Adrenal gland (tissue), 12 donors: Measurements from ENCODE around the gene KIR3DL3. TPM values are rescaled to one million over a fixed set of nuclear protein-coding genes. Genes with fewer than 3 reads are reported as not detected.
"Not testable (repeated sequence)": the region's sequence is repeated elsewhere in the genome, so short reads cannot be mapped to it uniquely, and the experiment has no call there.

Source experiments
- DNase-seq, 7 donors: peaks; one replicate each; pipeline ENCODE4 v3.0.0-alpha.2; 2019 to 2020
- H3K27ac ChIP-seq, 5 donors: fragments of 200-600 bp; sonication (generic) in 4 of 5; 1 replicate in 3 of 5; 2 replicates in 2 of 5; pipeline versions ENCODE4 v1.5.1 to v1.8.0; 2016 to 2020; ENCODE audit warnings: mild to moderate bottlenecking in 1 of 5
- H3K27me3 ChIP-seq: fragments of 200-600 bp; 2 replicates; pipeline ENCODE4 v1.8.0; 2021
- H3K36me3 ChIP-seq, 2 donors: fragments of 200-600 bp; replicated peaks in 1 of 2; 1 replicate in 1 of 2; 2 replicates in 1 of 2; pipeline versions ENCODE4 v1.5.1 to v1.8.0; 2018 to 2022
- H3K4me1 ChIP-seq, 2 donors: fragments of 200-600 bp; replicated peaks in 1 of 2; 1 replicate in 1 of 2; 2 replicates in 1 of 2; pipeline versions ENCODE4 v1.5.1 to v1.8.0; 2018 to 2021
- H3K4me3 ChIP-seq, 4 donors: fragments of 200-600 bp; sonication (generic) in 3 of 4; one replicate each; pipeline ENCODE4 v1.5.1; 2016 to 2018
- H3K9me3 ChIP-seq, 3 donors: fragments of 200-600 bp; sonication (generic) in 1 of 3; replicated peaks in 1 of 3; 1 replicate in 2 of 3; 2 replicates in 1 of 3; pipeline versions ENCODE4 v1.5.1 to v1.8.0; 2016 to 2021
- POLR2A ChIP-seq, 2 donors: fragments of 450-650 bp; IDR thresholded peaks; one replicate each; pipeline ENCODE4 v1.6.1; 2017; ENCODE audit warnings: antibody characterized with exemption in 2 of 2, mild to moderate bottlenecking in 2 of 2, moderate library complexity in 1 of 2
- WGBS, 4 donors: extraction: QIAGEN DNeasy Blood & Tissue Kit in 2 of 4; methylation state at CpG; one replicate each; pipeline versions ENCODE4 v1.1.5 to v1.1.7; 2013 to 2017; 5-methylcytosine and 5-hydroxymethylcytosine counted together
- intact Hi-C, 2 donors: fragments of 100-400 bp; cut with DNase I; formaldehyde crosslinking; loops; one replicate each; pipeline versions ENCODE4 v1.14.1 to v1.15.0; 2022 to 2023
- polyA plus RNA-seq, 3 donors: library from polyadenylated mRNA; stranded (reverse); fragments of 200-250 nt in 2 of 3; fragments of 350-450 nt in 1 of 3; fragmentation: Illumina TruSeq in 1 of 3; extraction: RNeasy Lipid Tissue Mini Kit (QIAGEN cat#74804) in 1 of 3; gene quantifications; one replicate each; pipeline ENCODE4 v1.2.3, GENCODE V29; 2013 to 2014
- total RNA-seq, 9 donors: library from RNA; depleted of rRNA in 4 of 9; stranded (reverse); fragments of >200 nt in 4 of 9; fragments of 120-200 nt in 1 of 9; fragmentation: NEBNext Ultra II Directional in 1 of 9; extraction: Animal tissue kit (Norgen Biotek cat#: 25700) in 1 of 9; gene quantifications; one replicate each; pipeline versions ENCODE4 v1.1.0 to v1.2.4, GENCODE V29; 2013 to 2023
- TF ChIP-seq, protein P1 (sequence below), 6 experiments: fragments of 450-650 bp in 4 of 6; fragments of 200-600 bp in 2 of 6; sonication (generic) in 1 of 6; IDR thresholded peaks; 1 replicate in 5 of 6; 2 replicates in 1 of 6; pipeline versions ENCODE4 v1.5.1 to v1.8.0; 2016 to 2021; ENCODE audit warnings: antibody characterized with exemption in 6 of 6, mild to moderate bottlenecking in 2 of 6, moderate library complexity in 1 of 6
- donor health status: healthy with polysubstance abuse.
- donor health status: Bipolar disorder and iron deficiency.
- donor health status: DM: yes; HTN: yes; CAD: no.
- donor health status: DM: no; HTN: no; CAD: no.
- donor health status: DM: no; HTN: no; CAD: no.
- donor health status: DM: yes; HTN: yes; CAD: no.

The KIR3DL3 gene
- total and polyA plus RNA-seq, 12 donors, result not detected

DNA sequence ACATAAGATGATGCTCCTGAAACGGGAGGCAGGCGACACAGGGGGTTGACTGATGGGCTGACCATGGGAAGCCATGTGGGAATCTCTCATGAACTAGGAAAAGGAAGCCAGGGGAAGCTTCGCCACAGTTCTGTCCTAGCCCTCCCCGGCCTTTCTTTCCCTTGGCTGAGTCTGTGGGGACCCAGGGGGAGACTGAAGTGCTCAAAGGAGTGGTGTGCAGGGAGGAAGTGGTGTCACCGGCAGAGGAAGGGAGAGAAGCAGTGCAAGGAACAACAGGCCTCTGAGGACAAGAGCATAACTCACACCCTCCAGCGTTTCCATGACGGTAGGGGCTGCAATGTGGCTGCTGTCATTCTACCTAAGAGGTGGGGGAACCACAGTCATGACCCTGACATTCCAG, 1.1 kb downstream of the KIR3DL3 start:
- H3K27me3 ChIP-seq, result no peaks in the 10 kb centered on the region
- 71 to 81% (median 74%) methylated on average over 7 of the region's 7 CpGs for WGBS, 4 donors
- H3K36me3 ChIP-seq, result no peaks in the 10 kb centered on the region
- no peak overlapping the region for H3K27ac ChIP-seq
- TF ChIP-seq POLR2A (IDR thresholded peaks at IDR 0.05), result no peak
- TF ChIP-seq, protein P1, sequence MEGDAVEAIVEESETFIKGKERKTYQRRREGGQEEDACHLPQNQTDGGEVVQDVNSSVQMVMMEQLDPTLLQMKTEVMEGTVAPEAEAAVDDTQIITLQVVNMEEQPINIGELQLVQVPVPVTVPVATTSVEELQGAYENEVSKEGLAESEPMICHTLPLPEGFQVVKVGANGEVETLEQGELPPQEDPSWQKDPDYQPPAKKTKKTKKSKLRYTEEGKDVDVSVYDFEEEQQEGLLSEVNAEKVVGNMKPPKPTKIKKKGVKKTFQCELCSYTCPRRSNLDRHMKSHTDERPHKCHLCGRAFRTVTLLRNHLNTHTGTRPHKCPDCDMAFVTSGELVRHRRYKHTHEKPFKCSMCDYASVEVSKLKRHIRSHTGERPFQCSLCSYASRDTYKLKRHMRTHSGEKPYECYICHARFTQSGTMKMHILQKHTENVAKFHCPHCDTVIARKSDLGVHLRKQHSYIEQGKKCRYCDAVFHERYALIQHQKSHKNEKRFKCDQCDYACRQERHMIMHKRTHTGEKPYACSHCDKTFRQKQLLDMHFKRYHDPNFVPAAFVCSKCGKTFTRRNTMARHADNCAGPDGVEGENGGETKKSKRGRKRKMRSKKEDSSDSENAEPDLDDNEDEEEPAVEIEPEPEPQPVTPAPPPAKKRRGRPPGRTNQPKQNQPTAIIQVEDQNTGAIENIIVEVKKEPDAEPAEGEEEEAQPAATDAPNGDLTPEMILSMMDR (IDR thresholded peaks at IDR 0.05), result no peak
- H3K4me3 ChIP-seq, result no peak overlapping the region
- no peaks in the 10 kb centered on the region for H3K4me1 ChIP-seq
- intact Hi-C loops, result no loop called here
- no peak for DNase-seq
- H3K9me3 ChIP-seq, result peaks cover 0 to 17% (median 0%) of the 10 kb centered on the region in 3 donors

DNA sequence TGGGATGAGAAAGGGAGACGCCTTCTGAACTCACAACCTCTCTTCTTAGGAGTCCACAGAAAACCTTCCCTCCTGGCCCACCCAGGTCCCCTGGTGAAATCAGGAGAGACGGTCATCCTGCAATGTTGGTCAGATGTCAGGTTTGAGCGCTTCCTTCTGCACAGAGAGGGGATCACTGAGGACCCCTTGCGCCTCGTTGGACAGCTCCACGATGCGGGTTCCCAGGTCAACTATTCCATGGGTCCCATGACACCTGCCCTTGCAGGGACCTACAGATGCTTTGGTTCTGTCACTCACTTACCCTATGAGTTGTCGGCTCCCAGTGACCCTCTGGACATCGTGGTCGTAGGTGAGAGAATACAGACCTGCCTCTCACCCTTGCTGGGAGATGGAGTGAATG, 3.3 kb downstream of the KIR3DL3 start:
- TF ChIP-seq POLR2A (IDR thresholded peaks at IDR 0.05), result no peak
- DNase-seq, result no peak
- Histone ChIP-seq H3K36me3 (no peaks in the 10 kb centered on the region), H3K9me3 (peaks cover 0 to 3% (median 0%) of the 10 kb centered on the region in 3 donors), H3K4me1 (no peaks in the 10 kb centered on the region), H3K4me3 (no peak overlapping the region), H3K27ac (no peak overlapping the region), H3K27me3 (no peaks in the 10 kb centered on the region)
- intact Hi-C loops, result no loop called here
- 65 to 76% (median 73%) methylated on average over 8 to 10 of the region's 10 CpGs for WGBS, 4 donors

- no peaks in the 10 kb centered on the region for H3K36me3 ChIP-seq
- H3K27me3 ChIP-seq, result no peaks in the 10 kb centered on the region
- intact Hi-C loops, result no loop called here
- DNase-seq, result no peak
- no peak for TF ChIP-seq POLR2A (IDR thresholded peaks at IDR 0.05)
- H3K9me3 ChIP-seq, result no peaks in the 10 kb centered on the region
- 19 to 57% (median 48%) methylated on average over 3 of the region's 3 CpGs for WGBS, 4 donors
- H3K4me1 ChIP-seq, result no peaks in the 10 kb centered on the region
- no peak overlapping the region for H3K4me3 ChIP-seq
- H3K27ac ChIP-seq, result no peak overlapping the region
Observed at GRCh38 chr19:54728167-54728566, 3.9 kb downstream of the KIR3DL3 start.

GRCh38 chr19:54729416-54730188, 5.4 kb downstream of the KIR3DL3 start:
- intact Hi-C loops, result no loop called here
- DNase-seq, result no peak
- 53 to 67% (median 61%) methylated on average over 11 to 15 of the region's 15 CpGs for WGBS, 4 donors
- Histone ChIP-seq H3K27me3 (no peaks in the 10 kb centered on the region), H3K4me3 (no peak overlapping the region), H3K4me1 (no peaks in the 10 kb centered on the region), H3K9me3 (no peaks in the 10 kb centered on the region), H3K36me3 (no peaks in the 10 kb centered on the region), H3K27ac (no peak overlapping the region)
- TF ChIP-seq POLR2A (IDR thresholded peaks at IDR 0.05), result no peak
- TF ChIP-seq, protein P1 (IDR thresholded peaks at IDR 0.05), result no peak

DNA sequence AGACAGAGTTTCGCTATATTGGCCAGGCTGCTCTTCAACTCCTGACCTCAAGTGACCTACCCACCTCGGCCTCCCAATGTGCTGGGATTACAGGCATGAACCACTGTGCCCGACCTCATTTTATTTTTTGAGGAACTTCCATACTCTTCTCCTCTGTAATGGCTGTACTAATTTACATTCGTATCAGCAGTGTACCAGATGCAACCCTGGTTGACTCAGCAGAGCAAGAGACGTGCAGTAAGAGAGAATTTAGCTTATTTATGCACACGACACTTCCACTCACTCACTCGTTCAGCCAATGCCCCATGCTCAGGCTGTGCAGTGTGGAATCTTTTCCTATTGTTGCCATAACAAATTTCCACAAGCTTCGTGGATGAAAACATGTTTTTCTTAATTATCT, 6.9 kb downstream of the KIR3DL3 start:
- Histone ChIP-seq H3K9me3 (no peaks in the 10 kb centered on the region), H3K36me3 (no peaks in the 10 kb centered on the region), H3K27ac (no peak overlapping the region), H3K27me3 (no peaks in the 10 kb centered on the region), H3K4me1 (no peaks in the 10 kb centered on the region), H3K4me3 (no peak overlapping the region)
- intact Hi-C loops, result no loop called here
- TF ChIP-seq POLR2A (IDR thresholded peaks at IDR 0.05), result no peak
- TF ChIP-seq, protein P1 (IDR thresholded peaks at IDR 0.05), result no peak
- DNase-seq, result no peak
- 50 to 55% (median 53%) methylated on average over 8 of the region's 8 CpGs for WGBS, 4 donors

DNA sequence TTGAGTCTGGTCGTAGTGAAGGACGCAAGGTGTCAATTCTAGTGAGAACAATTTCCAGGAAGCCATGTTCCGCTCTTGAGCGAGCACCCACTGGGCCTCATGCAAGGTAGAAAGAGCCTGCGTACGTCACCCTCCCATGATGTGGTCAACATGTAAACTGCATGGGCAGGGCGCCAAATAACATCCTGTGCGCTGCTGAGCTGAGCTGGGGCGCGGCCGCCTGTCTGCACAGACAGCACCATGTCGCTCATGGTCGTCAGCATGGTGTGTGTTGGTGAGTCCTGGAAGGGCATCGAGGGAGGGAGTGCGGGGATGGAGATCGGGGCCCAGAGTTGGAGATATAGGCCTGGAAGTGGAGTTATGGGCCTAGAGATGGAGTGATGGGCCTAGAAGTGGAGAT, 14.1 kb downstream of the KIR3DL3 start, which contains the start of gene KIR2DL3:
Gene KIR2DL3 (plus strand): TSS at position 208 of the 400 bp plus-strand sequence. CDS start 33 bp downstream, at position 241.
- not testable (repeated sequence) for H3K36me3 ChIP-seq, H3K9me3 ChIP-seq, H3K27ac ChIP-seq, H3K27me3 ChIP-seq, DNase-seq, H3K4me3 ChIP-seq, H3K4me1 ChIP-seq
- intact Hi-C loops, result loop anchor here in 1 of 2 donors (5.0 kb wide), 1 partner anchor 109 kb away; no protein-coding TSS in a partner anchor
- 86 to 96% (median 88%) methylated on average over 13 to 16 of the region's 16 CpGs for WGBS, 4 donors
